GM12878 (cell line): Measurements from ENCODE around the gene DNAJA2. TPM values are rescaled to one million over a fixed set of nuclear protein-coding genes. Genes with fewer than 3 reads are reported as not detected.
A peak's percentile ranks its signal among the peaks of the same experiment; 100 is the strongest.

ENCODE experiments used
- ATAC-seq: fragments of 200-7000 bp; cut with Tn5 transposase; 3 replicates; pipeline ENCODE4 v1.9.1; 2020; ENCODE audit warnings: mild to moderate bottlenecking, moderate library complexity
- BruUV-seq: library from RNA; stranded (reverse); fragments of 400-500 nt; replicated peaks from 2 replicates; lab custom pipeline; 2021; lab: Mats Ljungman, UMichigan
- CTCF ChIA-PET: fragments of 300-600 bp; sonication (Branson Sonifier 250); formaldehyde crosslinking; extraction: SDS; loops from one replicate; lab custom pipeline; 2021; ENCODE audit warnings: inconsistent platforms; lab: Yijun Ruan, JAX
- POLR2A ChIA-PET: fragments of 350-600 bp; formaldehyde crosslinking; extraction: SDS; loops from one replicate; lab custom pipeline; 2021; ENCODE audit warnings: inconsistent platforms; lab: Charles Lee
- RAD21 ChIA-PET: fragments of 300-600 bp; sonication (Branson Sonifier 250); formaldehyde crosslinking; loops from one replicate; lab custom pipeline; 2023; ENCODE audit warnings: antibody characterized with exemption; ENCODE audit not compliant: unreplicated experiment; lab: Charles Lee
- SMC1A ChIA-PET: fragments of 300-600 bp; sonication (Branson Sonifier 250); formaldehyde crosslinking; loops from one replicate; lab custom pipeline; 2023; ENCODE audit not compliant: unreplicated experiment, uncharacterized antibody; lab: Charles Lee
- DNase-seq: peaks from one replicate; pipeline ENCODE4 v3.0.0-alpha.2; 2011; ENCODE audit warnings: low read depth, low spot score
- FAIRE-seq: peaks from 3 replicates; lab custom pipeline; 2011; peaks lifted over from hg19 to GRCh38; lab: Jason Lieb, UNC
- H2AFZ ChIP-seq: 2 replicates; pipeline ENCODE4 v1.6.0; 2011; ENCODE audit warnings: low read depth, low read length, control low read depth; ENCODE audit not compliant: control insufficient read depth
- H3K27ac ChIP-seq: 2 replicates; pipeline ENCODE4 v1.5.1; 2011; ENCODE audit warnings: control low read depth; ENCODE audit not compliant: control insufficient read depth, insufficient read depth
- H3K27me3 ChIP-seq, 2 experiments: replicated peaks in 1 of 2; 2 replicates each; pipeline versions ENCODE4 v1.6.0 to v1.6.1; 2011; ENCODE audit warnings: low read length in 1 of 2; ENCODE audit not compliant: control insufficient read depth in 2 of 2, insufficient read depth in 2 of 2
- H3K36me3 ChIP-seq, 2 experiments: 2 replicates each; pipeline ENCODE4 v1.5.1; 2011; ENCODE audit warnings: low read length in 1 of 2; ENCODE audit not compliant: control insufficient read depth in 2 of 2, insufficient read depth in 2 of 2
- H3K4me1 ChIP-seq: 2 replicates; pipeline ENCODE4 v1.6.1; 2011; ENCODE audit warnings: mild to moderate bottlenecking, low read length, moderate library complexity, mixed read lengths; ENCODE audit not compliant: control insufficient read depth, insufficient read depth
- H3K4me2 ChIP-seq: 2 replicates; pipeline ENCODE4 v1.6.0; 2011; ENCODE audit warnings: control low read depth; ENCODE audit not compliant: control insufficient read depth, insufficient read depth
- H3K4me3 ChIP-seq: fragments of 200-600 bp; sonication (generic); 2 replicates; pipeline ENCODE4 v1.5.1; 2016
- H3K79me2 ChIP-seq: 2 replicates; pipeline ENCODE4 v1.6.0; 2011; ENCODE audit warnings: low read length; ENCODE audit not compliant: control insufficient read depth, insufficient read depth
- H3K9ac ChIP-seq: 2 replicates; pipeline ENCODE4 v1.8.0; 2011; ENCODE audit warnings: low read length, control low read depth, mixed read lengths; ENCODE audit not compliant: control insufficient read depth, insufficient read depth
- H3K9me3 ChIP-seq: replicated peaks from 3 replicates; pipeline ENCODE4 v1.5.1; 2011; ENCODE audit warnings: mild to moderate bottlenecking, low read length; ENCODE audit not compliant: control insufficient read depth, insufficient read depth
- H4K20me1 ChIP-seq: 2 replicates; pipeline ENCODE4 v1.6.0; 2011; ENCODE audit not compliant: control insufficient read depth, insufficient read depth
- ATF7 ChIP-seq: fragments of 450-650 bp; IDR thresholded peaks from 2 replicates; pipeline ENCODE4 v1.6.1; 2016; ENCODE audit warnings: low read depth, mild to moderate bottlenecking
- CBX3 ChIP-seq: fragments of 200-600 bp; sonication (generic); IDR thresholded peaks from 2 replicates; pipeline ENCODE4 v1.6.1; 2016; ENCODE audit warnings: low read depth, borderline replicate concordance
- EGR1 ChIP-seq, 2 experiments: IDR thresholded peaks; 1 replicate in 1 of 2; 2 replicates in 1 of 2; pipeline ENCODE4 v1.6.1; 2011 to 2012; ENCODE audit warnings: low read depth in 2 of 2, low read length in 2 of 2, borderline replicate concordance in 1 of 2, mild to moderate bottlenecking in 1 of 2, moderate library complexity in 1 of 2
- ETV6 ChIP-seq, 2 experiments: fragments of 450-650 bp in 1 of 2; IDR thresholded peaks in 1 of 2; conservative IDR thresholded peaks in 1 of 2; 2 replicates each; pipeline ENCODE4 v1.6.1; 2014; ENCODE audit warnings: antibody characterized with exemption in 1 of 2, borderline replicate concordance in 1 of 2, low read depth in 1 of 2, mild to moderate bottlenecking in 1 of 2, moderate library complexity in 1 of 2
- LARP7 ChIP-seq: fragments of 450-650 bp; IDR thresholded peaks from 2 replicates; pipeline ENCODE4 v1.6.1; 2017; ENCODE audit warnings: mild to moderate bottlenecking
- PML ChIP-seq: IDR thresholded peaks from 2 replicates; pipeline ENCODE4 v1.6.1; 2012; ENCODE audit warnings: low read length, inconsistent platforms
- POLR2A ChIP-seq: IDR thresholded peaks from 2 replicates; pipeline ENCODE4 v1.6.1; 2011; ENCODE audit warnings: low read depth, mild to moderate bottlenecking, low read length
- SMAD5 ChIP-seq: IDR thresholded peaks from 2 replicates; pipeline ENCODE4 v1.6.1; 2016; ENCODE audit warnings: antibody characterized with exemption, low read depth
- YY1 ChIP-seq: IDR thresholded peaks from 2 replicates; pipeline ENCODE4 v1.6.1; 2011; ENCODE audit warnings: low read depth, mild to moderate bottlenecking, low read length
- WGBS: methylation state at CpG from one replicate; pipeline ENCODE4 v1.1.6; 2016; ENCODE audit warnings: low lambda C conversion rate; ENCODE audit not compliant: insufficient replicate concordance, insufficient coverage; ENCODE audit errors: missing lambda C conversion rate; 5-methylcytosine and 5-hydroxymethylcytosine counted together
- in situ Hi-C: fragments of 300-500 bp; cut with MboI; formaldehyde crosslinking; loops from 9 replicates; pipeline ENCODE4 v1.14.3; 2018; ENCODE audit warnings: mixed read lengths
- intact Hi-C: fragments of 100-400 bp; cut with micrococcal nuclease; formaldehyde crosslinking; loops from one replicate; pipeline ENCODE4 v1.14.2; 2022; ENCODE audit not compliant: unreplicated experiment
- polyA plus RNA-seq, 11 experiments: library from polyadenylated mRNA; depleted of rRNA in 4 of 11; unstranded in 6 of 11; stranded (reverse) in 5 of 11; fragments of >200 nt; fragmentation: Nextera tagmentation in 4 of 11; fragmentation: Illumina TruSeq in 1 of 11; extraction: Ambion mirVana in 4 of 11; extraction: Trizol in 1 of 11; gene quantifications; 1 replicate in 1 of 11; 2 replicates in 10 of 11; pipeline versions ENCODE4 v1.2.1 to v1.2.3, GENCODE V29; 2011 to 2016; ENCODE audit warnings: inconsistent platforms in 2 of 11, missing spikeins in 2 of 11, low read depth in 1 of 11
- total RNA-seq, 4 experiments: library from RNA; depleted of rRNA in 3 of 4; stranded (reverse); fragments of >200 nt in 3 of 4; fragmentation: Illumina TruSeq in 1 of 4; extraction: Trizol in 1 of 4; gene quantifications; 2 replicates each; pipeline versions ENCODE4 v1.2.1 to v1.2.3, GENCODE V29; 2013 to 2021

DNAJA2 gene
- total and polyA plus RNA-seq, 10 of the 15 experiments (the other 5 are each of a cell fraction or from before 2014, with no cell fraction given), result 26.2 to 96.4 (median 58.1) TPM

- H3K79me2 ChIP-seq, result peaks cover 58% of the 10 kb centered on the region
- peak overlapping the region; percentile 88 for H3K4me3 ChIP-seq
- peak overlapping the region; percentile 98 for H3K27ac ChIP-seq
- TF ChIP-seq LARP7, result no peak
- peak; percentile 67; the same call in 1 of the 2 replicates for TF ChIP-seq YY1
- no peak for TF ChIP-seq CBX3
- peak; percentile 3; the same call in 1 of the 2 replicates for TF ChIP-seq PML
- TF ChIP-seq POLR2A, result no peak
- TF ChIP-seq ETV6 (conservative IDR thresholded peaks at IDR 0.05 in 1 of 2, IDR thresholded peaks at IDR 0.05 in 1 of 2; ENCODE audit: borderline replicate concordance in 1 of 2, low read depth in 1 of 2), result no peak
- peak; percentile 13; the same call in 1 of the 2 replicates for TF ChIP-seq ATF7
- TF ChIP-seq SMAD5, result no peak
- TF ChIP-seq EGR1 (IDR thresholded peaks at IDR 0.05; ENCODE audit: borderline replicate concordance in 1 of 2, low read depth in 2 of 2, low read length in 2 of 2), result no peak
- SMC1A ChIA-PET, result interaction anchor here (0.6 to 4.2 kb wide), 10 partner anchors 9 to 491 kb away, joined by 3 to 31 read pairs (median 4); no protein-coding TSS in a partner anchor
- TSS peak; percentile 98 for BruUV-seq
- CTCF ChIA-PET, result interaction anchor here (1.2 to 3.1 kb wide), 6 partner anchors 9 to 64 kb away, joined by 3 to 17 read pairs (median 6); no protein-coding TSS in a partner anchor
- H3K4me1 ChIP-seq, result peaks cover 23% of the 10 kb centered on the region
- H3K36me3 ChIP-seq, result peaks cover 2 to 11% of the 10 kb centered on the region in 2 experiments
- in situ Hi-C loops (no loop called here), intact Hi-C loops (loop anchor here (1.0 to 5.0 kb wide), 2 partner anchors 44 to 168 kb away; partner anchors contain the start of gene NETO2)
- RAD21 ChIA-PET, result interaction anchor here (0.9 to 4.6 kb wide), 7 partner anchors 9 to 1124 kb away, joined by 3 to 29 read pairs (median 5); no protein-coding TSS in a partner anchor
- no peaks in the 10 kb centered on the region for H3K9me3 ChIP-seq
- under 1% methylated on average over 14 of the region's 14 CpGs for WGBS
- H3K9ac ChIP-seq, result peak overlapping the region; percentile 95
- no peaks in the 10 kb centered on the region for H4K20me1 ChIP-seq
- DNase-seq (no peak), ATAC-seq (peak; percentile 1), FAIRE-seq (no peak)
- H3K4me2 ChIP-seq, result peak overlapping the region; percentile 94
- POLR2A ChIA-PET, result interaction anchor here (0.5 to 2.1 kb wide), 11 partner anchors 10 to 1226 kb away, joined by 3 to 9 read pairs (median 4); no protein-coding TSS in a partner anchor
- no peaks in the 10 kb centered on the region for H3K27me3 ChIP-seq
- H2AFZ ChIP-seq, result peak overlapping the region; percentile 89
Observed at GRCh38 chr16:46973996-46974324, 486 bp upstream of the DNAJA2 start.
